Muscle of arm (tissue), 12 donors: ENCODE results near the gene IL10. TPM values are rescaled to one million over a fixed set of nuclear protein-coding genes. Genes with fewer than 3 reads are reported as not detected.

Experiments used
- polyA plus RNA-seq, 12 donors: library from polyadenylated mRNA; unstranded; fragments of 120-200 nt; gene quantifications; one replicate each; pipeline ENCODE4 v1.2.1, GENCODE V29; 2013; ENCODE audit not compliant: insufficient read length in 12 of 12

The IL10 gene
- polyA plus RNA-seq, 12 donors = 0.14 to 1.2 (median 0.49) TPM; not detected in 3

Other genes starting within 250 kb of the IL10 start
- 10 to 100 TPM in 11 of 12 donors, not detected in 1; 35.7 to 70.1 (median 45.5) TPM for gene EIF2D, start 160.0 kb downstream of the IL10 start, polyA plus RNA-seq
- gene DYRK3, start 137.0 kb downstream of the IL10 start, polyA plus RNA-seq = 1 to 10 TPM in 10 of 12 donors, not detected in 2; 3.3 to 6.5 (median 5.3) TPM
- gene MAPKAPK2, start 87.6 kb downstream of the IL10 start, polyA plus RNA-seq = 10 to 100 TPM in 11 of 12 donors, not detected in 1; 52.6 to 81.0 (median 71.1) TPM
- gene IL19, start 1.7 kb downstream of the IL10 start, polyA plus RNA-seq = not detected
- not detected for gene IL20, start 93.1 kb upstream of the IL10 start, polyA plus RNA-seq
- under 1 TPM in 6 of 12 donors, not detected in 6; 0.10 to 0.61 (median 0.21) TPM for gene IL24, start 124.9 kb upstream of the IL10 start, polyA plus RNA-seq
- gene FCMR, start 149.4 kb upstream of the IL10 start, polyA plus RNA-seq = 10 to 100 TPM in 1 of 12 donors, 1 to 10 TPM in 5, under 1 TPM in 4, not detected in 2; 0.62 to 12.5 (median 1.1) TPM
- gene PIGR, start 174.0 kb upstream of the IL10 start, polyA plus RNA-seq = under 1 TPM in 2 of 12 donors, not detected in 10; 0.07 to 0.14 TPM
- gene FCAMR, start 198.0 kb upstream of the IL10 start, polyA plus RNA-seq = under 1 TPM in 1 of 12 donors, not detected in 11; 0.09 TPM